GM19452 (cell line): ENCODE data around the gene DGKI.

Source experiments
- ATAC-seq: cut with Tn5 transposase; IDR thresholded peaks from one replicate; pipeline ENCODE4 v1.9.1; 2021; ENCODE audit not compliant: unreplicated experiment

The DGKI gene

DNA sequence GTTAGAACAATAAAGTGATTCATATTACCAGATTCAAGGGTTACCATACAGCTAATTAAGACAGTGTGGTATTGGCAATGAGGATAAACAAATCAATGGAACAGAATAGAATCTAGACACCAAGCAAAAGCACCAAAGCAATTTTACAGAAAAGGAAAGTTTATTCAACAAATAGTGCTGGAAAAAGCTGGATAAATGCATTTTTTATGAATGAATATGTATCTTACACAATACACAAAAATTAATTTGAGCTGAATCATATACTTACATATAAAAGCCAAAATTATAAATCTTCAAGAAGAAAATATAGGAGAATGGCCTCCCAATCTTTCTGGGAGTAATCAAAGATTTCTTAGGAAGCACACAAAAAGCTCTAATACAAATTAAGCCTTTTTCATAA, 282.8 kb downstream of the DGKI start:
- ATAC-seq = no peak

DNA sequence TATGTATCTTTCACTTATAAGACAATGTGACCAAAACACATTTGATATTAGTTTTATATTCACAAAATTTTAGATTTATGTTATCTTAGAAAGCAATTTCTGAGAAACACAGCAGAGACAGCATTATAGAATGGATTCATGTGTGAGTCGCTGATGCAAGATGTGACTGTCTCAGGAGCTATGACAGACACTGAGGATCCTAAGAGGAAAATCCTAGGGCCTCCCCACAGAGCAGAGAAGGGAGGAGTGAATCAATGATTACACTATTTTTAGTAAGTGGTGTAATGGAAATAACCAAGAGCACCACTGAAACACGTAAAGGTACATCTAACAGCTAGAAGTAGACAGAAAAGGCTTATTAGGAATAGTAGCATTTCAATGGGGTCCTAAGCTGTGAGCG, 299.3 kb downstream of the DGKI start:
- ATAC-seq = no peak

- ATAC-seq = no peak
Observed at GRCh38 chr7:137546671-137547070, 300.1 kb downstream of the DGKI start.

DNA sequence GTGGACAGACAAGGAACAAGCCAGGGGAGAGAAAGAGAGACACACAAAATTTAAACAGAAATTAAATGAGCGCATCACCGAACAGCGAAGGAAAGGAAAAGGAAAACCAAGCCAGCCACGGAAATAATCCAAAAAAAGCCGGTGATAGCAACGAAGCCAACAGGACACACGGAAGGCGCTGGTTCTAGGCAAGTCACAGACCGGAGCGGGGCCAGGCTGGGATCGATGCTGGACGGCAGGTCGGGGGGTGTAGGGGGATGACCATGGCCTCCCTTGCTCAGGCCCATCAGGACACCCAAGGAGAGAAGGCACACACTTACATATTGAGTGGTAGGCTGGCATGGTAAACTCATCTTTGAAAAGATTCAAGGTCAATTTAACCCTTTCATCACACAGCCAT, 300.8 kb downstream of the DGKI start:
- ATAC-seq = no peak

DNA sequence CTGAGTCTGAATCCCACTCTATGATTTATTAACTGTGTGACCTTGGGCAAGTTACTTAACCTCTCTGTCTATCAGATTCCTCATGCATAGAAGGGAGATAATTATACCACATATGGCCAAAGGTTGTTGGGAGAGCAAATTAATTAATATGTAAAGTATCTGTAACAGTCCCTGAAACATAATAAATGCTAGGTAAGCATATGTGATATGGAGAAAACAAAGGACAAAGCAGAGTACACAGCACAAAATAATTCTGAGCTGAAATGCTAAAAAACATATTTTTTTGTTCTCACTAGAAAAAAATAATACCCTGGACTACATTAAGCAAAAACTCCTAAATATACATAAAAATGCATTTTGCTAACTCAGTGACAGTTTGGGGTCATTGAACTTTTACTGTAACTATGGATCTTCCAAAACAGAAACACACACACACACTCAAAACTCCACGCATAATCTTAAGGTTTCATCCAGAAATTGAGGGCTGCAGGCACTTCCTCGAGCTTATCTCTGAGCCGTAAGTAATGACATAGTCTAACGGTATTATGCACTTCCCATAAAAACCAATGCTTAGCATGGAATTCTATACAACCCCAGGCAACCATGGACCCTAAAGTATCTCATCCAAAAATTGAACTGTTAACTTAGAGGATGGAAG, 301.6 kb downstream of the DGKI start:
- ATAC-seq = no peak

- ATAC-seq = no peak
Observed at GRCh38 chr7:137544453-137545058, 302.2 kb downstream of the DGKI start.

DNA sequence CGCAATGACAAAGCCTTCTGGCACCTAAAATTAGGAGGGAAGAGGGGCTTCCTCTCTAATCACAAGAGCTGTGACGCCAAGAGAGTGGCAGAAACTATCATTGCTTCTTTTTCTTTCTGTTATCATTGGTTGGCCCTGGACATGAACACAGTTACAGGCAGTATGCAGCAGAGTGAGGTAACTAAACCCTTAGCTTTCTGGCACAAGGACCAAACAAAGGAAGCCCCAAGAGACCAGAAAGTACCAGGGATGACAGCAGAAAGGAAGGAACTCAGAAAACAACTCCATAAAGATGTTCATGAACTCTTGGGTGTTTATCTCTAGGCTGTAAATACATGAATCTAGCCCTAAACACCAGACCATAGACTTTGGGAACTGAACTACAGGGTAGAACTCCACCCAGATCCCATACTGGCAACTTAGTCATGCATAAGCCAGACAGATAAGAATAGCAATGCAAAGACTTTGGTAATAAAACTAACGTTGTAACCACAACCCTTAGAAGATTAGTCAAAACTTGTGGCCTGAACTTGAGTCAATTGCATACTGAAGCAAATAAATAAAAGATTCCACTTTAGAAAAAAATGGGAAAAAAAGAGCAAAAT, 307.6 kb downstream of the DGKI start:
- ATAC-seq = no peak

DNA sequence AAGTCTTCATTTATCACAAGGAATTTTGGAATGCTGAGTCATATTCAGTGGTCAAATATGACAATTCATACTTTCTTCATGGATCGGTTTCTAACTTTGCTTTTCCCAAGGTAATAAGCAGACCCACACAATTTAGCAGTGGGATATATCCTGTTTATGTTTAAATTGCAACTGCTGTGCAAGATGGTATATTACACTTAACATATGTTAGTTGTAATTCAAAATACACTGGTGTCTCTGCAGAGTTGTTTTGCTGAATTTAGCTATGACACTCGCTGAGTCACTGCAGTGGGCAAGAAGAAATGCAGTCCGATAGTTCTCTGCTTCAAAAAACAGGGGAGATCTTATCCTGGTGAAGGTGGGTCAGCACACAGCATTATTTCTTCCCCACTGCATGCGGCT, 308.4 kb downstream of the DGKI start:
- ATAC-seq = no peak

DNA sequence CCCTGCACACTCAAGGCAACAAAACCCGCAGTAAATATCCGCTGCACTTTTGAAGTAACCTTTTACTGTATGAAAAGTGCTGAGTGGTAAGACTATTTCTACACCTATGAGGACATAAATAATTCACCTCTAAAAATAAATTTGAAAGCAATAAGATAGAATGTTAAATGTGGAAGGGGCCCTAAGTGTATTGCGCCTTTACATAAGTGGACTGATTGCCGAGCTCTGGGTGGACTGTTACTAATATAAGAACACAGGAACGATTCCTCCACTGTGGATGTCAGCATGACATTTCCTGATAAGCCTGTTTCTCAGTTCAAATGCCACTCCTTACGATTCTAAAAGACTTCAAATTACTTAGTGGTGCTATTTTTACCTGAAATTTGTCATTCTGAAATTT, 311.2 kb downstream of the DGKI start:
- no peak for ATAC-seq

- ATAC-seq = no peak
Observed at GRCh38 chr7:137531671-137532070, 315.1 kb downstream of the DGKI start.

GRCh38 chr7:137527634-137528033, 319.1 kb downstream of the DGKI start:
- ATAC-seq = no peak

GRCh38 chr7:137523171-137523570, 323.6 kb downstream of the DGKI start:
- no peak for ATAC-seq

- no peak for ATAC-seq
Observed at GRCh38 chr7:137521451-137521850, 325.3 kb downstream of the DGKI start.

GRCh38 chr7:137519947-137520346, 326.8 kb downstream of the DGKI start:
- ATAC-seq = no peak

DNA sequence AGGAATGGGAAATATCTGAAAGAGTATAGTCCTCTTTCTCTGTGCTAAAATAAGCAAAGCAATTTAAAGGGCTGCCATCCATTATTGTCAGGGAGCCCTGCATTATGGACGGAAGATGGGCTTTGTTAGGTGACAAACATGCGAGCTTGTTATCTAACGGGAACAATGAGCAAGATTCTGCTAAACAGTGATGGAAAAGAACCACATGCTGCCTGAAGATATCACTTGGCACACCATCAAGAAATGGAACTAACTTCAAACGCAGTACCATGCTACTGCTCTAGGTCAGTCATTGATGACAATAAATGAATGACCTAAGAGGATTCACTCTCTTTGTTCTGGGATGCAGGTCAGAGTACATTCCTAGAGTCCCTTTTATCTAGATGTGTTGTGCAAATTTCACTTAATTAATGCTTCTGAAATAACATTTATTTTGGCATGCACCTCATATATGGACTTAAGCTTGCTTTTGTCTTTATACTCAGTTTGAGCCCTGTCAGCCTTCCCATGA, 327.5 kb downstream of the DGKI start:
- no peak for ATAC-seq

GRCh38 chr7:137513091-137513490, 333.7 kb downstream of the DGKI start:
- no peak for ATAC-seq

DNA sequence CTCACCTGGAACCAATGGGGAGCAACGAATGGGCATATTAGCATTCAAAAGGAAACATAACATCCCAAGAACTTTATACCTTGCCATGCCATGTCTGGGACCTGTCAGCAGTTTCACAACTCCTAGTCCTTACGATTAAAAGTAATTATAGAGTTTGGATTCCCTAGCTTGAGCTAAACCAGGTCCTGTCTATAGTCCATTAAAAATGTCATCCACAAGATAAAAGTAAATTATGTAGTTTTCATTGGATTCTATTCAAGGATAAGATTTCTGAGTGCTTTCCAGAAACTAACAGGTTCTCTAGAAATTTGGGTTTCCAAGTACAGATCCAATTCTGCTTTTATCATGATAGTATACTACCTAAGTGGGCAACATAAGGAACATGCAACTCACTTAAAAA, 339.7 kb downstream of the DGKI start:
- no peak for ATAC-seq

DNA sequence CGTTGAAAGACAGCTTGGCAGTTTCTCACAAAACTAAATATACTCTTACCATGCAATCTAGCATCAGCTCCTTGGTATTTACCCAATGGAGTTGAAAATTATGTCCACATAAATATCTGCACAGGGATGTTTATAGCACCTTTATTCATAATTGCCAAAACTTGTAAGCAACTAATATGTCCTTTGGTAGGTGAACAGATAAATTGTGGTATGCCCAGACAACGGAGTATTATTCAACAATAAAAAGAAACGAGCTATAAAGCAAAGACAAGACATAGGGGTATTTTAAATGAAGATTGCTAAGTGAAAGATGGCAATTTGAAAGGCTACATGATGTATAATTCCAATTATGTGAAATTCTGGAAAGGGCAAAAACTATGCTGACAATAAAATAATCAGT, 340.7 kb downstream of the DGKI start:
- ATAC-seq = no peak

DNA sequence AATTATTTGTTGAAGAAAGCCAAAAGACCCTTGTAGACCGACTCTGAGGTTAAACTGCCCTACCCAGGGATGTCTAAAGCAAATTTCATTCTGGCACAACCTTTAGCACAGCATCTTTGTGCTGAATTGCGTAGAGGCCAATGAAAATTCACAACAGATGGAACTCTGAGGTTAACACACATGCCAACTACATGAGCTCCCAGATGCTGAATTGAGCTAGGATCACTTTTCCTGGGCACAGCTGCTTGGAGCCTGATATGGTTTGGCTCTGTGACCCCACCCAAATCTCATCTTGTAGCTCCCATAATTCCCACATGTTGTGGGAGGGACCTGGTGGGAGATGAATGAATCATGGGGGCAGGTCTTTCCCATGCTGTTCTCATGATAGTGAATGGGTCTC, 345.2 kb downstream of the DGKI start:
- no peak for ATAC-seq

DNA sequence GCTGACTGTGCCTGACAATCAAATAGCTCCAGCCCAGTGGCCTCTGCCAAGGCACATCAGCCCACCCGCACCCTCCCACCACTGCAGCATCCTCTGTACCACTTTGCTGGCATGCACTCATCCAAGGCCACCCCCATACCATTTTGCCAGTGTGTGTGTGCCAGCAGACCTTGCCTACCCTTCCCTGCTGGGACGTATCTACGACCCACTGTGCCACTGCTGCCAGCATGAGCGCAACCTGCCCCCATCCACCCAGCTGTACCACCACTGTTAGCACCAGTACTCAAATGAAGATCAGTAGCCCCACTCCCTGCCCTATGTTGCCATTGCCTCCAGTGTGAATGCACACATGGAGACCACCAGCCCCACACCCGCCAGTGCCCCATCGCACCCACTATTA, 353.9 kb downstream of the DGKI start:
- ATAC-seq = no peak

- no peak for ATAC-seq
Observed at GRCh38 chr7:137489880-137490279, 356.9 kb downstream of the DGKI start.

DNA sequence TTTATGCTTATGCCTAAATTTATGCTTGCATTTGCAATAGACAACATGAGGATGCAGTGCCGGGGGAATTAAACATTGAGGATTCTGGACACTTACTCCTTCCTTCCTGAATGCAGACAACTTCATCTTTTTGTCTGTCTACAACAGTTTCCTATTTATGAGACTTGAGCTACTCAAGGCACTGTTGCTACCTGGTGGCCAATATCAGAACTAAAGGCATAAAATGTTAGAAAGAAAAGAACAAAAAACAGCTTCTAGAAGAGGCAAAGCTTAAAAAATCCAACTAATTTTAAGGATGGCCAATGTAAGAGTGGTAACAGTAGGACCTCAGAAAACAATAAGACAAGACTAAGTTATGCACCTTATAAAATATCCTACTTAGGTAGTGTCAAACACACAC, 358.7 kb downstream of the DGKI start:
- ATAC-seq = no peak

DNA sequence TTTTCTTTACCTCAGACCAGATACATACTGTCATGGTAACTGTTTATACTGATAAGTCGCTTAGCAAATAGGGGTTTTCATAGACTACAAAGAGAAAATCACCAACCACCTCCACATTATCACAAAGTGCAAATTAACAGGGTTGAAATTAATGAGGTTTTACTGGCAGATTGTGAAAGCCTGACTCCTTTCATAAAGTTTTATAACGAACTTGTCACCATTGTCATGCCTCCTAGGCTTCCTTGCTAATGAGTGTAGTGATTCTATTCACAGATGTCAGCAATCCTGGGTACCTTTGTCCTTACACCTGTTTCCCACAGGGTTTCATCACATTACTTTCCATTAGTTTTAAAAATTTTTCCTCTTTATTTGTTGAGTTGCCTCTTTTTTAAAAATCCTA, 361.0 kb downstream of the DGKI start:
- ATAC-seq = no peak
